Suppressor macrophage treated with lipopolysaccharide for 4 hours (primary cell): Measurements from ENCODE around the gene PIANP.
A peak's percentile ranks its signal among the peaks of the same experiment; 100 is the strongest.

ENCODE experiments used
- DNase-seq: peaks from one replicate; pipeline ENCODE4 v3.0.0-alpha.2; 2020

PIANP gene

GRCh38 chr12:6703631-6704030 lies 3.0 kb upstream of the PIANP start:
- DNase-seq = no peak

DNA sequence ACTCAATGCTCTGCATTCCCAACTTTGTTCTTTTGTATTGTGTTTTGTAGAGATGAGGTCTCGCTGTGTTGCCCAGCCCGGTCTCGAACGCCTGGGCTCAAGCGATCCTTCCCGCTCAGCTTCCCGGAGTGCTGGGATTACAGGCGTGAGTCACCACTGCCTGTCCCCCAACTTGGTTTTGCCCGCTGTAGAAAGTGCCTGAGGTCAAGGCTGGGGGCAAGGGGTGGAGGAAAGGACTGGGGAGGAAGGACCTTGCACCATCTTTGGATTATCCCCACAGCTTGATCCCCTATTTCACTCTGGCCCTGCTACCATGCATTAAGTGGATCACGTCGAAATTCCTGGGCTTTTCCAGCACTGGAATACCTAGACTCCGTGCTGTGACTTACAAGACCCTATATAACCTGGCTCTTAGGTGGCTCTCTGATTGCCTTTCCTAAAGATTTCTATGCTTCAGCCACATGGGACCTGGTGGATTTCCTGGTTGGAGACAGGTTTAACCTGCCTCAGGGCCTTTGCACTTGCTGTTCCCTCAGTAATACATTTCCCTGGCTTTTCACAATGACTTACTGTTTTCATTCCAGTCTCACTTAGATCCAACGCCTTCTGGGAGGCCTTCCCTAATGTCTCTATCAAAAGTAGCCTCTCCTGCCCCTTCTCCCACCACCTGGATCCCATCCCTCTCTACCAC lies 608 bp upstream of the PIANP start:
- DNase-seq = no peak

GRCh38 chr12:6699989-6700645 lies 498 bp downstream of the PIANP start:
- DNase-seq = no peak

DNA sequence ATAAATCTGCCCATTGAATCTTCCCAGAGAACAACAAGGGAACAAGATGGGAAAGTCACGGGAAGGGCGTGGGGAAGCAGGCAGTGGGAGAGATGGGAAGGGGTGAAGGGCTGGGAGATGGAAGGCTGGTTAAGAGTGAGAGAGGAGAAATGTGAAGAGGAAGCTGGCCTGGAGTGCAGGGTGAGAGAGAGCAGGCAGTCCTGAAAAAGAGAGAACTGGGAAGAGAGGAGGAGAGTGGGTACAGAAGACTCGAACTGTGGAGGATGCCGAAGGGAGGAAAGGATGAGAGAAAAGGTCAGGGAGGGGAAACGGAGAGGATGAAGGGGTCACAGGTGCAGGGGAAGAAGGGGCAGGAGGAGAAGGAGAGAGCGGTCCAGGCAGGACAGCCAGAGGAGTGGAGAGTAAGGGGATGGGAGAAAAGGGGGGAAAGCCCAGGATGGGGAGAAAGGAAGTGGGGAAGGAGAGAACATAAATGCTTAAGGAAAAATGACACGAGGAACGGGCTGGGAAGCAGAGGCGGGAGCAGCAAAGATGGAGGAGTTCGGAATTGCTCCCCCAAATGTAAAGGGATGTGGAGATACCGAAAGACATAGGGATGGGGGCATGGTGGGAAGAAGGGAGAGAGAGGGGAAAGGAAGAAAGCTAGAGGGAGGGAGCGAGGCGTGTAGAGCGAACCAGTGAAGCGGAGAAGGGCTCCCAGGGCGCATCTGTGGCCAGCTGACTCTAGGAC lies 1.2 kb downstream of the PIANP start:
- no peak for DNase-seq

- DNase-seq = no peak
Measured at GRCh38 chr12:6698352-6699046, 2.1 kb downstream of the PIANP start.

DNA sequence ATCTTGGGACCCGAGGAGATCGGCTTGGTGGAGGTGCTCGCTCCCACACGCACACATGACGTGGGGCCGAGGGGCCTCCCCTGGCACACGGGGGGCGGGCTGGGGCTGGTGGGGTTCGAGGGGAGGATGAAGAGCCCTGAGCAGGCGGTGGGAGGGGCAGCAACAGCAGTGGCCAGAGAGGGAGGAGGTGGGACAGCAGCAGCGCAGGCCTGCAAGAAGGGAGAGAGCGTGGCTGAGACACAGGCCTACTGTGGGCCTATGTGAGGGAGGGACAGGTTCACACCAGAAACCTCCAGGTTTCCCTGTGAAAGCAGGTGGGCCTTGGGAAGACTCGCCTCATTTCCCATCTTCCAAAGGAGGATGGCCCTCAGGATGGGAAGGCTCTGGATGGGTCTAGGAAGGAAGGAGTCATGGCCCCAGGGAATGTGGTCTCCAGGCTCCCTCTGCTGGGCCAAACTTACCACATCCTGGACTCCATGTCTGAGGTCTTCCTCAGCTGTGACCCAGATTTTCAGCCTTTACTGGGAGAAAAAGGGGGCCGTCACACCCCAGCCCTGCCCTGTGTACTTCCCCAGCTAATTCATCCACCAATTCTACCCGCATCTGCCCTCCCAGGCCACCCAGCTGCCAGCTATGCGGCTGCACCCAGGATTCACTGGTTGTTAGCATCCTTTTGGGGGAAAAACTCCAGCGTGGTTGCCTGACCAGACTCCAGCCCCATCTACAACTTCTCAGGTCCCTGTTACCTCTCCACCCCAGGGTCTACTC lies 2.8 kb downstream of the PIANP start:
- peak; percentile 48 for DNase-seq

- peak; percentile 20 for DNase-seq
Measured at GRCh38 chr12:6696690-6697583, 3.7 kb downstream of the PIANP start.

GRCh38 chr12:6695313-6696045 lies 5.1 kb downstream of the PIANP start:
- no peak for DNase-seq

DNA sequence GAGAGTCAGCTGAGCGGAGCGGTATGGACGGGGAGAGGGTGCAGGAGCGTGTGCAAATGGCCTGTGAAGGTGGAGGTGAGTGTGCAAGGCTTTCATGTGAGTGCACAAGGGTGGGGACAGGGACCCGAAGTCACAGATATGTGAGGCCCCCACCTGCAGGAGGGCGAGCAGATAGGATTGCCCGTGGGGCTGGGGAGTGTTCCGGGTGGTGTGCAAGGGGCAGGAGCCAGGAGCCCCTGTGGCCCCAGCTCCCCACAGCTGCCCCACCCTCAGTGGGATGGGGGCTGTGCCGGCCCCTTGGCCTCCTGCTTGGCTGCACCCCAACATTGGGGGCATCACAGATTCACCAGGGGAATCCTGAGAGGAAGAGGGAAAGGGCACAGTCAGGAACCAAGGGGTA lies 5.9 kb downstream of the PIANP start:
- DNase-seq = no peak

DNA sequence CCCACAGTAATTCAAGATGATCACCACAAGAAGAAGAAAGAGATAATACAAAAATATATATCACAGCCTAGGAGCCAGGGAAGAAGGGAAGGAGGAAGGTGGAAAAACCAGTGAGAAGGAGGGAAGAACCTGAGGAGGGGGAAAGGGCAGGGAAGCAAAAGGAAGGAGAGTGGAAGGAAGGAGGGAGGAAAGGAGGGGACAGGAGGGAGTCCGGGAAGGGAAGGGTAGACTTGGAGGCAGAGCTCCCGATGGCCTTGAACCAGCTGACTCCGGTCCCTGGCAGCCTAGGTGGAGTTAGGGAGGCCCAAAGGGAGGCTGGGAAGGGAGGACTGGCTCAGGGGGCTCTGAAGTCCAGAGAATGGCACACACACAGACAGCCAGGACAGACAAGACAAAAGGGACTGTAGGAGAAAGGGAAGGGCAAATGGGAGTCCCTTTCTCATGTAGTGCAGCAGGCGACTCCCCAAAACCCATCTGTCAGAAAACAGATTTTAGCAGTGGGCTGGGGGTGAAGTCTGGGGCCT lies 6.7 kb downstream of the PIANP start:
- no peak for DNase-seq

GRCh38 chr12:6692888-6693287 lies 7.7 kb downstream of the PIANP start:
- DNase-seq = no peak

GRCh38 chr12:6691473-6691872 lies 9.1 kb downstream of the PIANP start:
- DNase-seq = no peak

- peak; percentile 99 for DNase-seq
Measured at GRCh38 chr12:6688999-6689882, 11.4 kb downstream of the PIANP start, which contains the start of gene ZNF384. TSS of gene ZNF384 (minus strand) at chr12:6689375. CDS start at chr12:6679520, 9,855 bp downstream.

GRCh38 chr12:6688543-6688998 lies 12.0 kb downstream of the PIANP start:
- no peak for DNase-seq

DNA sequence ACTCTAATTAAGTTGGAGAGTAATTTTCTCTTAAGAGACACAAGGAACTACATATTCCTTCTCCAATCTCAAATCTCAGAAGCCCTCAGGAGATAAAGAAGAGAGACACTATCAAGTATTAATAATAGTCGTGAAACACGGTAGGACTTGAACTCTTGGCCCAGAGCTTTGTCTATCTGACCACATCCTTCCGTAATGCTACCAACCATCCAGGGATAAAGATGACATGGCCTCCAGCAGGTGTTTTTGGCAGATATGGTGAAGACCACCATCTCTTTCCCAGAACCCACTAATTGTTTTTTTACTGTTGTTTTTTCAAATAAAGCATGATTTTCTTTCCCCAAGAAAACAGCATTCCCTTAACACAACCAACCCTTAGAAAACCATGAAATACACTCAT lies 14.8 kb downstream of the PIANP start:
- DNase-seq = no peak

DNA sequence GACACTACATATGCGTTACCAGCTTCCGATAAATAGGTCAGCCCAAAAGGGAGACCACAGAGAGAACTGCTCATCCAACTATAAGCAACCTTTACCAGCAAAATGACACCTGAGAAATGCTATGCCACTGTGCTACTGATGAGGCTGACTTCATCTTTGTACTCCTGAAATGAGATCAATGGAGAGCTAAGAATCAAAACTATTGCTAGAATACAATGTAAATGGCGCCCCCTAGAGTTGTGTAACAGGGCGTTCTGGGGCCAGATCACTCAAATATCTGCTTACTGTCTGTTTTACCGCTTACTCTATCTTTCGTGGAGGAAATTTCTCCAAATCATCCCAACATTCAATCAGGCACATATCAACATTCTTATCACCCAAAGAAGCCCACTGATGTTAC lies 16.0 kb downstream of the PIANP start:
- peak; percentile 78 for DNase-seq

DNA sequence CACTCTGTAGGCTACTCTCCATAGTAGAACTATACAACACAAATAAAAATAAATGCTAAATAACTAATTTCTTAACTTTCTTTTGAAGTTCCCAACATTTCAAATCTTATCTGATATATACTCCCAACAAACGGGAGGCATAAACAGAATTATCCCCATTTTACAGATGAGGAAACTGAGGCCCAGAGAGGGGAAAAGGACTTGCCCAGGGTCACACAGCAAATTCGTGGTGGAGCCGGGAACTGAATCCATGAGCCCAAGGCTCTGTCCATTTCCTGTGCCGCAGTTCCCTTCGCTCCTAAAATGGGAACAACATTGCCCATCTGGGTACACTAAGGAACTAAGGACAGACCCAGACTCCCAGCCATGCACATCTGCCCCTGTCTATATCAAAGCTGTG lies 23.7 kb downstream of the PIANP start:
- no peak for DNase-seq

DNA sequence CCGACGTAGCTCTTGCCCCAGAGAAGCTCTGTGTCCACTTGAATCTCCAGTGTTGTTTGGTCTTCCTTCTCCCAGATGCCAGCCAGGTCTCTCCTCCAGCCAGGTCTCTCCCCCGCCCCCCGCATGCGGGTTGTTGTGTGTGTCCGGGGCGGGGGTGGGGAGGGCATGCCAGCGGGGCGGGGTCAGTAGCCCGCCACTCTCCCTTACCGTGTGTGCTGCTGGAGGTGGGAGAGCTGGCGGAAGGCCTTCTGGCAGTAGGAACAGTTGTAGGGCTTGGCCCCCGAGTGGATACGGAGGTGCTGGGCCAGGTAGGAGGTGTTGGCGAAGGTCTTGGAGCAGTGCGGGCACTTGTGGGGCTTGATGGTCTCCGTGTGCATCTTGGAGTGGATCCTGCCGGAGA lies 28.5 kb downstream of the PIANP start:
- DNase-seq = no peak

- DNase-seq = no peak
Measured at GRCh38 chr12:6667559-6668210, 32.9 kb downstream of the PIANP start.
